PC-9 (cell line): Measurements from ENCODE around the gene SH3TC1. TPM values are rescaled to one million over a fixed set of nuclear protein-coding genes. Genes with fewer than 3 reads are reported as not detected.

ENCODE experiments used
- BruUV-seq: library from RNA; stranded (reverse); fragments of 400-500 nt; replicated peaks from 2 replicates; lab custom pipeline; 2021; lab: Mats Ljungman, UMichigan
- CTCF ChIA-PET: fragments of 300-600 bp; sonication (Branson Sonifier 250); formaldehyde crosslinking; loops from one replicate; lab custom pipeline; 2022; ENCODE audit warnings: antibody characterized with exemption; lab: Charles Lee
- POLR2A ChIA-PET: fragments of 300-600 bp; sonication (Branson Sonifier 250); formaldehyde crosslinking; loops from one replicate; lab custom pipeline; 2022; ENCODE audit warnings: antibody characterized with exemption; ENCODE audit not compliant: unreplicated experiment; lab: Charles Lee
- DNase-seq, 2 experiments: peaks; one replicate each; pipeline versions ENCODE4 v3.0.0 to v3.0.0-alpha.2; 2015 to 2022; ENCODE audit warnings: mixed read lengths in 1 of 2
- H2AFZ ChIP-seq: fragments of 200-600 bp; sonication (generic); 2 replicates; pipeline ENCODE4 v1.8.1; 2017; ENCODE audit warnings: antibody characterized with exemption
- H3F3A ChIP-seq: fragments of 200-600 bp; sonication (generic); 2 replicates; pipeline ENCODE4 v1.8.1; 2017; ENCODE audit warnings: antibody characterized with exemption, mild to moderate bottlenecking, low read depth; ENCODE audit not compliant: insufficient read depth
- H3K27ac ChIP-seq: fragments of 200-600 bp; sonication (generic); 2 replicates; pipeline ENCODE4 v1.6.1; 2016; ENCODE audit warnings: mixed run types
- H3K27me3 ChIP-seq: fragments of 200-600 bp; sonication (generic); 2 replicates; pipeline ENCODE4 v1.6.1; 2016; ENCODE audit warnings: low read depth, mixed run types; ENCODE audit not compliant: insufficient read depth
- H3K36me3 ChIP-seq: fragments of 200-600 bp; sonication (generic); 2 replicates; pipeline ENCODE4 v1.6.1; 2016; ENCODE audit warnings: low read depth, mixed run types
- H3K4me1 ChIP-seq: fragments of 200-600 bp; sonication (generic); replicated peaks from 2 replicates; pipeline ENCODE4 v1.6.1; 2016; ENCODE audit warnings: mixed run types; ENCODE audit not compliant: insufficient read depth
- H3K4me2 ChIP-seq: fragments of 200-600 bp; sonication (generic); 2 replicates; pipeline ENCODE4 v1.6.1; 2017; ENCODE audit warnings: mixed run types
- H3K4me3 ChIP-seq: fragments of 200-600 bp; sonication (generic); 2 replicates; pipeline ENCODE4 v1.6.1; 2016; ENCODE audit warnings: mixed run types
- H3K79me2 ChIP-seq: fragments of 200-600 bp; sonication (generic); 2 replicates; pipeline ENCODE4 v1.6.1; 2017; ENCODE audit warnings: low read depth, mixed run types
- H3K9me2 ChIP-seq: fragments of 200-600 bp; sonication (generic); 2 replicates; pipeline ENCODE4 v1.8.1; 2017; ENCODE audit warnings: mild to moderate bottlenecking; ENCODE audit not compliant: insufficient read depth
- H3K9me3 ChIP-seq: fragments of 200-600 bp; sonication (generic); 2 replicates; pipeline ENCODE4 v1.8.1; 2016; ENCODE audit warnings: low read depth; ENCODE audit not compliant: insufficient read depth
- H4K20me1 ChIP-seq: fragments of 200-600 bp; sonication (generic); 2 replicates; pipeline ENCODE4 v1.8.1; 2017; ENCODE audit not compliant: insufficient read depth
- EZH2 ChIP-seq: fragments of 200-600 bp; sonication (generic); IDR thresholded peaks from 2 replicates; pipeline ENCODE4 v1.8.0; 2017; ENCODE audit warnings: antibody characterized with exemption, low read depth
- intact Hi-C: fragments of 100-400 bp; cut with micrococcal nuclease; formaldehyde crosslinking; loops from one replicate; pipeline ENCODE4 v1.10.0; 2022; ENCODE audit not compliant: unreplicated experiment
- total RNA-seq: library from RNA; stranded (reverse); gene quantifications from 2 replicates; pipeline ENCODE4 v1.2.3, GENCODE V29; 2021
- TF ChIP-seq, protein P1 (sequence below): fragments of 200-600 bp; sonication (generic); conservative IDR thresholded peaks from 2 replicates; pipeline ENCODE4 v1.6.1; 2017; ENCODE audit warnings: mixed run types, antibody characterized with exemption, mild to moderate bottlenecking, moderate library complexity

Gene SH3TC1
- total RNA-seq, 1 experiment from 2014 or later, result 5.2 TPM

GRCh38 chr4:8214136-8214535 is 15.0 kb downstream of the SH3TC1 start:
- H3F3A ChIP-seq, result no peaks in the 10 kb centered on the region
- no peak overlapping the region for H3K27ac ChIP-seq
- no peaks in the 10 kb centered on the region for H3K9me2 ChIP-seq
- H2AFZ ChIP-seq, result no peak overlapping the region
- no peak overlapping the region for H3K4me3 ChIP-seq
- ChIA-PET CTCF (no interaction called here), POLR2A (no interaction called here)
- intact Hi-C loops, result no loop called here
- H3K4me2 ChIP-seq, result no peak overlapping the region
- no peaks in the 10 kb centered on the region for H3K4me1 ChIP-seq
- DNase-seq, result no peak
- TF ChIP-seq, protein P1, sequence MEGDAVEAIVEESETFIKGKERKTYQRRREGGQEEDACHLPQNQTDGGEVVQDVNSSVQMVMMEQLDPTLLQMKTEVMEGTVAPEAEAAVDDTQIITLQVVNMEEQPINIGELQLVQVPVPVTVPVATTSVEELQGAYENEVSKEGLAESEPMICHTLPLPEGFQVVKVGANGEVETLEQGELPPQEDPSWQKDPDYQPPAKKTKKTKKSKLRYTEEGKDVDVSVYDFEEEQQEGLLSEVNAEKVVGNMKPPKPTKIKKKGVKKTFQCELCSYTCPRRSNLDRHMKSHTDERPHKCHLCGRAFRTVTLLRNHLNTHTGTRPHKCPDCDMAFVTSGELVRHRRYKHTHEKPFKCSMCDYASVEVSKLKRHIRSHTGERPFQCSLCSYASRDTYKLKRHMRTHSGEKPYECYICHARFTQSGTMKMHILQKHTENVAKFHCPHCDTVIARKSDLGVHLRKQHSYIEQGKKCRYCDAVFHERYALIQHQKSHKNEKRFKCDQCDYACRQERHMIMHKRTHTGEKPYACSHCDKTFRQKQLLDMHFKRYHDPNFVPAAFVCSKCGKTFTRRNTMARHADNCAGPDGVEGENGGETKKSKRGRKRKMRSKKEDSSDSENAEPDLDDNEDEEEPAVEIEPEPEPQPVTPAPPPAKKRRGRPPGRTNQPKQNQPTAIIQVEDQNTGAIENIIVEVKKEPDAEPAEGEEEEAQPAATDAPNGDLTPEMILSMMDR, result no peak
- TF ChIP-seq EZH2, result no peak
- H3K36me3 ChIP-seq, result no peaks in the 10 kb centered on the region
- H3K9me3 ChIP-seq, result no peaks in the 10 kb centered on the region
- H3K27me3 ChIP-seq, result no peaks in the 10 kb centered on the region
- BruUV-seq, result no TSS peak
- H4K20me1 ChIP-seq, result no peaks in the 10 kb centered on the region
- no peaks in the 10 kb centered on the region for H3K79me2 ChIP-seq

- Histone ChIP-seq H3K27me3 (no peaks in the 10 kb centered on the region), H3K4me3 (no peak overlapping the region), H3K79me2 (no peaks in the 10 kb centered on the region), H4K20me1 (no peaks in the 10 kb centered on the region), H3F3A (no peaks in the 10 kb centered on the region), H3K36me3 (no peaks in the 10 kb centered on the region), H3K9me3 (no peaks in the 10 kb centered on the region), H3K9me2 (no peaks in the 10 kb centered on the region), H2AFZ (no peak overlapping the region), H3K4me2 (no peak overlapping the region), H3K4me1 (no peaks in the 10 kb centered on the region), H3K27ac (no peak overlapping the region)
- no TSS peak for BruUV-seq
- TF ChIP-seq, protein P1, result no peak
- no peak for TF ChIP-seq EZH2
- CTCF ChIA-PET, result no interaction called here
- no peak for DNase-seq
- POLR2A ChIA-PET, result no interaction called here
- intact Hi-C loops, result no loop called here
These were observed 15.9 kb downstream of the SH3TC1 start for GRCh38 chr4:8215001-8215427.

- ChIA-PET POLR2A (no interaction called here), CTCF (no interaction called here)
- Histone ChIP-seq H3K79me2 (no peaks in the 10 kb centered on the region), H3K27me3 (no peaks in the 10 kb centered on the region), H3K4me1 (no peaks in the 10 kb centered on the region), H4K20me1 (no peaks in the 10 kb centered on the region), H2AFZ (no peak overlapping the region), H3K9me3 (no peaks in the 10 kb centered on the region), H3K9me2 (no peaks in the 10 kb centered on the region), H3F3A (no peaks in the 10 kb centered on the region), H3K4me3 (no peak overlapping the region), H3K4me2 (no peak overlapping the region), H3K27ac (no peak overlapping the region), H3K36me3 (no peaks in the 10 kb centered on the region)
- no TSS peak for BruUV-seq
- intact Hi-C loops, result no loop called here
- DNase-seq, result no peak
- TF ChIP-seq EZH2, result no peak
- TF ChIP-seq, protein P1, result no peak
These were observed 16.8 kb downstream of the SH3TC1 start for GRCh38 chr4:8215641-8216442.
